ENCODE measurements around the gene MEP1A.
"Not testable (repeated sequence)": the region's sequence is repeated elsewhere in the genome, so short reads cannot be mapped to it uniquely, and the experiment has no call there.

MEP1A gene, protein sequence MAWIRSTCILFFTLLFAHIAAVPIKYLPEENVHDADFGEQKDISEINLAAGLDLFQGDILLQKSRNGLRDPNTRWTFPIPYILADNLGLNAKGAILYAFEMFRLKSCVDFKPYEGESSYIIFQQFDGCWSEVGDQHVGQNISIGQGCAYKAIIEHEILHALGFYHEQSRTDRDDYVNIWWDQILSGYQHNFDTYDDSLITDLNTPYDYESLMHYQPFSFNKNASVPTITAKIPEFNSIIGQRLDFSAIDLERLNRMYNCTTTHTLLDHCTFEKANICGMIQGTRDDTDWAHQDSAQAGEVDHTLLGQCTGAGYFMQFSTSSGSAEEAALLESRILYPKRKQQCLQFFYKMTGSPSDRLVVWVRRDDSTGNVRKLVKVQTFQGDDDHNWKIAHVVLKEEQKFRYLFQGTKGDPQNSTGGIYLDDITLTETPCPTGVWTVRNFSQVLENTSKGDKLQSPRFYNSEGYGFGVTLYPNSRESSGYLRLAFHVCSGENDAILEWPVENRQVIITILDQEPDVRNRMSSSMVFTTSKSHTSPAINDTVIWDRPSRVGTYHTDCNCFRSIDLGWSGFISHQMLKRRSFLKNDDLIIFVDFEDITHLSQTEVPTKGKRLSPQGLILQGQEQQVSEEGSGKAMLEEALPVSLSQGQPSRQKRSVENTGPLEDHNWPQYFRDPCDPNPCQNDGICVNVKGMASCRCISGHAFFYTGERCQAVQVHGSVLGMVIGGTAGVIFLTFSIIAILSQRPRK

DNA sequence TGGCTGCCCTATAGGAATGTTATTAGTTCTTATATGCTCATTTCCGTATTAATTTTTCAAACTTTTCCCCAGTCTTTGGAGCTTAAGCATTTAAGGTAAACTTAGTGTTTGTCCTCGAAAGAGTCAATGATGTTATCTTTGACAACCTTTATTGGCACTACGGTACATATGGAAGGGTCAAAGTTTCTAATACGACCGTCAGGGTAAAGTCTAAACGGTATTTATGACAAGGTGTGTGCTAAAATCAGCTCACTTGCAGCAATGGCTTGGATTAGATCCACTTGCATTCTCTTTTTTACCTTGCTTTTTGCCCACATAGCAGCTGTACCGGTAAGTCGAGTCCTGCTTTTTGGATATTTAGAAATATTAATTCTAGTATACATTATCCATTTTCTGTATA is at the start of gene MEP1A:
MEP1A (plus strand) TSS at position 252 of the 400 bp plus-strand sequence; CDS start at position 262, 10 bp downstream.
- no peak for DNase-seq (ENCODE audit: low read depth)

DNA sequence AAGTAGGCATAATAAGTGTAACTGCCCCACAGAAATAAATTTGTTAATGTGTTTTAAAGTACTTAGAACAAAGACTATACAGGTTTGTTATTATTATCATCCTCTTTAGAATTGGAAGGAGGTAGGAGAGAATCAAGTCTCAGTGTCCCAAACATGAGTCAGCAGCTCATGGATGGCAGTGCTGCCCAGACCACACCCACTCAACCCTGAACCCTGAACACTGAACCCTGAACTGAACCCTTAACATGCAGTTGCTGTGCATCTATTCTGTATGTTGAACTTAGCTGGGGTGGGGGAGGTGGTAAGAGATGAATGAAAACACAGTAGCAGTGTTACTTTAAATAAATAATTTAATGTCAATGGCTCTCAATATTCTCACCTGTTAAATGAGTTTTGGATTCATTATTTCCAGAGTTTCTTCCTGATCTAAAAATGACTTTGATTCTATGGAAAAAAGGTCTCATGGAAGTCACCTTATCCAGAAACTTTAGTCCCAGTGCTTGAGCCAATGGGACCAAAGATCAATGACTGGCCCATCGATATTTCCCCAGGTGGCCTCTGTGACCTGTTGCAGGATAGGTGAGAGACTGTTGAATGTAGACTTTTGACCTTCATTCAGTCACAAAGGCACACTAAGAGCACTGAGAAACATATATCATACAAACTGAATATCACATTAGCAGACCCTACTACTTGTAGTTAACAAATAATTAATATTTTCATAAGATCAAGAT is 49.6 kb upstream of the MEP1A start:
- DNase-seq (ENCODE audit: low read depth): no peak

DNA sequence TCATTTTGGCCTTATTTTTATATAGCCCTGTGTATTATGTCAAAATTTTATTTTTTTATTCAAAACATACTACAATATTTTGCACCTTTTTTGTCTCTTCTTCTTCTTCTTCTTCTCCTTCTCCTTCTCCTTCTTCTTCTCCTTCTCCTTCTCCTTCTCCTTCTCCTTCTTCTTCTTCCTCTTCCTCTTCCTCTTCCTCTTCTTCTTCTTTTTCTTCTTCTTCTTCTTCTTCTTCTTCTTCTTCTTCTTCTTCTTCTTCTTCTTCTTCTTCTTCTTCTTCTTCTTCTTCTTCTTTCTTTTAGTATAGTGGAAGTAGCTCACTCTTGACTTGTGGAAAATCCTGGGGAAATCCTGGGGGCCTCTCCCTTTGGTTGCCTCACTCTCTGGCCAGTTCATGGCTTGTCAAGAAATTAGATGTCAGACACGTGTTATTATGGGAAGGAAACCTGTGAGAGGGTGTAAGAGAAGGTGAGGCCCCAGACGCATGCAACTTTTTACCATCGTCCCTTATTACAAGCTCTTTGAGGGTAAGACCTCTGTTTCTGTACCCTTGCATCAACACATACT is 48.9 kb upstream of the MEP1A start:
- not testable (repeated sequence) for DNase-seq (ENCODE audit: low read depth)

DNA sequence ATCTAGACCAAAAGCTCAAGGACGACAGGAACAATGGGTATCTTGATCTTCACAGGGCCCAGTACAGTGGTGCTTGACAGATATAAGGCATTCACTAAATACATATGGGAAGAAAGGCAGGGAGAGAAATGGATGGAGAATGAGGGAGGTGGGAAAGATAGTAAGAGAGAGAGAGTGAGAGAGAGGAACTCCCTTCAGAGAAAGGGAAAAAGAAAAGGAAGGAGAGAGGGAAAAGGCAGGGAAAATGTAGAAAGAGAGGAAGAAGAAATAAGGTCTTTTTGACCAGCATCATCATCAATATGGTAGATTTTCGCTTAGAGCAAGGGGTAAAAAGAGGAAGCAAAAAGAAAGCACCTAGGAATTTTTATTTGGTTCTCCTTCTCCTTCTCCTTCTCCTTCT is 47.2 kb upstream of the MEP1A start:
- no peak for DNase-seq (ENCODE audit: low read depth)

DNA sequence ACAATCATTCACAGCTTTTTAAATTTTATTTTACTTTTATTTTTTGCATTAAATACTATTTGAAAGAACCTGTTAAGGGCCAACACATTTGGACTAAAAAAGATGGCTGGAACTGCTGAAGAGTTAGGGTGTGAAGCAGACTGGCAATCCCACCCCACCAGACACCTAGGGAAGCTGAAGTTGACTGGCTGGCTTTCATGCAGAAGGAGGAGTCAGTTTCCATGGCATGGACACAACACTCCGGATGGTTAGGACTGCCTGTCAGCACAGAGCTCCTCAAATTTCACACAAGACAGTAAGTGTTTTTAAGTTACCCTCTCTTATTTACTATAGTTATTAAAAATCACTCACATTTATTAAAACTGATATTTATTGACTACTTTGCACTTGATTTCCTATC is 46.5 kb upstream of the MEP1A start, which contains the start of gene ANKRD66:
ANKRD66 (plus strand) TSS at position 238 of the 400 bp plus-strand sequence. CDS start 5,016 bp downstream, outside the sequence.
- DNase-seq (ENCODE audit: low read depth): no peak

DNA sequence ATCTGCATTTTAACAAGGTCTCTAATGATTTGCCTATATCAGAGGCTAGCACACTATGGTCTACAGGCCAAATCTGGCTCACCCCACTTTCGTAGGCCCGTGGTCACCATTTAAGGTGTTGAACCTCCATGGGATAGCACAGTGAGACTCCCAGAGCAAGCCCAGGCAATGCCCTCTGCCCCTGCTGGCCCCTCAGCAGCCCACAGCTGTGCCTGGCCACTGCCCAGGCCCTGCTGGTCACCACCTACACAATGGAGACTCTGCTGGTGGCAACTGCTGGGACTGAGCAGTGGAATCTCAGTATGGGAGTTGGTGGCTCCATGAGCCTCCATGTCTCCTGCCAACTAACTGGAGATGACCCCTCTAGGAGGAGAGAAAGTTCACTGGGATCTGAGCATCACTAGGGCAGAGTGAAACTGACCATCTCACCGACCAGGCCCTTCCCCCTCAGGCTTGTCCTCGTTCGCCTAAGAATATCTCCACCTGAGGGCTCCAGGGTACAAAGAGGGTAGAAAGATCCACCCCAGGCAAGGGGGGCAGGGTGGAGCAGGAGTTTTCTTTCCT is 44.2 kb upstream of the MEP1A start:
- DNase-seq (ENCODE audit: low read depth): no peak

DNA sequence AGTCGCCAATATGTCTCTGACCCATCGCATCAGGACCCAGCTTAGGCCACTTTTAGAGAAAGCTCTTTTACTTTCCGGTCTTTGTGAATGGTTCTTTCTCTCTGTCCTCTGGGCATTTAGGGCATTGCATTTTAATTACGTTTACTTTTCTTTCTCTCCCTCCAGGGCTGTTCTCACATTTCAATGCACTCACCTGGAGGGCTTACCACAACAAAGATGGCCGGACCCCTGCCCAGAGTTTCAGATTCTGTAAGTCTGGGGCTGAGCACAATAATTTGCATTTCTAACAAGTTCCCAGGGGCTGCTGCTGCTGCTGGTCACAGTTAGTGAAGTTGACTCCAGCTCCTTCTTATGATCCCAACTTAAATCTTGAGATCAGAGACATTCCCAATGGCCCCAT is 43.5 kb upstream of the MEP1A start:
- DNase-seq (ENCODE audit: low read depth): no peak

DNA sequence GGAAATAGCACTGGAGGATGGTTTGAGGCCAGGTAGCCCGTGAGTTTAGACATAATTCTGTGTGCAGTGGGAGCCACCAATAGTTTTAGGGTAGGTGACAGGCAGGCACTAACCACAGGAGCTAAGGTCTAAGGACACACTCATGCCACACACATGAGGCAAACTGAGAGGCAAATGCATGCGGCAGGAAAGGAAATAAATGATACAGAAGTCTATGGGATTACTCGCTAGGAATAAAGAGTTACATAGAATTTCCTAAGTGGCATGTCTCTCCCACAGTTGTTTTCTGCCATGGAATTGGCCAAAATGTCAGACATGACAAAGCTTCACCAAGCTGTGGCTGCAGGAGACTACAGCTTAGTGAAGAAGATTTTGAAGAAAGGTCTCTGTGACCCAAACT is 41.5 kb upstream of the MEP1A start:
- DNase-seq (ENCODE audit: low read depth): no peak

DNA sequence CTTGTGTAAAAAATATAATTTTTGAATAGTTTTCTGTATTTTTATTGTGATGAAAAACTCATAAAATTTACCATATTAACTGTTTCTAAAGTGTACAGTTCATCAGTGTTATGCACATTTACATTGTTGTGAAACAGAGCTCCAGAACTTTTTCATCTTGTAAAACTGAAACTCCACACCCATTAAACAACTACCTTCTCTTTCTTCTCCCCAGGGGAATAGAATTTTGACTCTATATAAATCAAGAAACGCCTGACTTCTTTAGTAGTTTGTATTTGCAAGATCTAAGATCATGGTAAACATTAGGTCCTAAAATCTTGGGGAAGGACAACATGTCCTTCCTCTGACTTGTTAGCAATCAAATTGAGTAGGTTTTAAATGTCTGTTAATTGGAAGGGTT is 37.3 kb upstream of the MEP1A start:
- DNase-seq (ENCODE audit: low read depth): no peak

DNA sequence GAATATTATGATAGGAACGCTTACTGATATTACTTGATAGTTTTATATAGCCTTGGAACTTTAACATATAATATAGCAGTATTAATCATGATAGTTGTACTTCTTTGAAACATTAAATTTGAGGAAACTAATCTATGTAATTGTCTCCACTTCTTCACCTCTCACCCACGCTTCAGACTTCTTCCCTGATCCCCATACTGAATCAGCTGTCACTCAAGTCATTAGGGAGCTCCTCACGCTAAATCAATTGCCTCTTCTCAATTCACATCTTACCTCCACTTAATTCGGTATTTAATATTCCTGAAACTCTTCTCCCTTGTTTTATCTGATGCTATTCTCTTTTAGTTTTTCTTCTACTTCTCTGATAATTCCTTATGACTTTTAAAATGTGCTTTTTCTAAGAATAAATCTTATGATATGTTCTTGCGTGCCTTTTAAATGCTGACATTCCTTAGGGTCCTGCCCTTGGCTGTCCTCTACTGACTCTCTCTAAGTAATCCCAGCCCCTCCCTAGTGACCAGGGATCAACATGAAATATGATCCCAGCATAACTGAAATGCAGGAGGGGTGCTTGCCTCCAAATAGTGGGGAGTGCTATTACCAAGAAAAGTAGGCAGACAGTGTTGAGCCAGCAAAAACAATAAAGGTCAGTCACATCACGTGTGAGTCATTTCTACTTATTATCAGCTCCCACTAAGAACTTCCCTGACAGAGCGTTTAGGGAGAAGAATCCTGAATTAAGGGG is 36.5 kb upstream of the MEP1A start:
- no peak for DNase-seq (ENCODE audit: low read depth)

DNA sequence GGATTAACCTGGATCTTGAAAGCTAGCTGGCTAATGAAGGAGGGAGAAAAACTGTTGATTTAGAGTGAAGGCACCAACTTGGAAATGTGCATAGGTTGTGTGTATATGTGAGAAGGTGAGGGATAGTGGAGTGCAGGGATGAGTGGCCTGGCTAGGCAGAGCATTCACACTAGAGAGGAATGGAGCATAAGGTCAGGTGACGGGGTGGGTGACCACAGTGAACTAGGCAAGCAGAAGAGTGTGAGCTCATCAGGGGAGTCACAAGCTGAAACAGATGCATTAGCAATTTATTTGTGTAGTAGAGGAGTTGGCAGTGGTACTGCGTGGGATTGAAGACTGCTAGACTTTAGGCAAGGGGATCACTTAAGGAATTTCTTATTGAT is 36.0 kb upstream of the MEP1A start:
- DNase-seq (ENCODE audit: low read depth): no peak

DNA sequence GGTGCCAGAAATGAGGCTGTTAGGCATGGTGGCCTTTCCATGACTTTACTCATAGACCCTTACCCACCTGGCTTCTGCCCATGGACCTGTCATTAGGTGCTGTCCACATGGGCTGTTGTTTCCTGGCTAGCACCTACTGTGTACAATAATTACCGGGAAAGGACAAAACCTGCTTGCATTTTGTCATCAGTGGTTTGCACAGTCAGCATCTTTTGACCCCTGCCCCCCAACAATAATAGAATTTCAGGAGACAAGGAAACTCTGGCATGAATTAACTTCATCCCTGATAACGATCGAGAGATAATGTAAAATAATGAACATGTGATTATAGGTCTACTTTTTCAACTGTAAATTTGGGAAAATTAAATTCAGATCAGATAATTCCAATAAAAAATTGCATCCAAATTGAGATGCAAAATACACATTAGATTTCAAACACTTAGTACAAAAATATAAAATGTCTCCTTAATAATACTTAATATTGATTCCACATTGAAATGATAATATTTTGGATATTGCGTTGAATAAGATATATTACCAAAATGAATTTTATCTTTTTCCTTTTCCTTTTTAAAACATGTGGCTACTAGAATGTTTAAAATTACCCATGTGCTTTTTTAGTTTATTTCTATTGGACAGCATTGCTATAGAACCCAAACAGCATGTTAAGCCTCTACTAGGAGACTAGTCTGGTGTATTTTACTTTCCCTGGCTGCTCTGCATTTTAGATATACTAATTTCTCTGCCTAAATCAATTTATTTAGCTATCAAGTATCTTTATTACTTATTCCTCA is 34.0 kb upstream of the MEP1A start:
- DNase-seq (ENCODE audit: low read depth): no peak

DNA sequence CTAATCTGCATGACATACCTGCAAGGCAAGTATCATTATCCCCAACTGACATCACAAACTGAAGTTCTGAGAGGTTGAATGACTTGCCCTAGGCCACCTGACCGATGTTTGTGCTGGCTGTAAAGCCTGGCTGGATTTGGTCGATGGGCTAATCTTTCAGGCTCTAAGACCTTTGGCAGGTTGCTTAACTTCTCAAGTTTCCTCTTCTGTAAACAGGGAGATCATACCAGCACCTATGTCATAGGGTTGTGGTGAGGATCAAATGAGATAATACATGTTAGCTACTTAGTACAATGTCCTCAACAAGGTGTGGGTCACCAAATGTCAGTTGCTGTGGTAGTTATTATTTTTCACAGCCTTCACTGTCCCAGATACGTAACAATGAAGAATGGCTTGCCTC is 32.3 kb upstream of the MEP1A start:
- no peak for DNase-seq (ENCODE audit: low read depth)

DNA sequence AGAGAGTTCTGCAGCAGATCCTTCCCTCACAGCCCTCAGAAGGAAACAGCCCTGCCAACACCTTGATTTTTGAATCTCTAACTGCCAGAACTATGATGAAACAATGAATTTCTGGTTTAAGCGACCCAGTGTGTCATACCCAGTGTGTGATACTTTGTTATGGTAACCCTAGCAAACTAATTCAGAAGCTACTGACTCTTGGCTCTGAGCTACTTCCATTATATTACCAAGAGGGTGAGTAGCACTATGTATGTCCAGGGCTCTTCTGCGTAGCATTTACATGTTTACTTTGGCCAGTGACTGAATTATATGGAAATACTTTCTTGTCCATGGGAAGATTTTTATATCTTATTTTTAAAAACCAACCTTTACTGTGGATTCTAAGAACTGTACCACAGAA is 29.7 kb upstream of the MEP1A start:
- no peak for DNase-seq (ENCODE audit: low read depth)

DNA sequence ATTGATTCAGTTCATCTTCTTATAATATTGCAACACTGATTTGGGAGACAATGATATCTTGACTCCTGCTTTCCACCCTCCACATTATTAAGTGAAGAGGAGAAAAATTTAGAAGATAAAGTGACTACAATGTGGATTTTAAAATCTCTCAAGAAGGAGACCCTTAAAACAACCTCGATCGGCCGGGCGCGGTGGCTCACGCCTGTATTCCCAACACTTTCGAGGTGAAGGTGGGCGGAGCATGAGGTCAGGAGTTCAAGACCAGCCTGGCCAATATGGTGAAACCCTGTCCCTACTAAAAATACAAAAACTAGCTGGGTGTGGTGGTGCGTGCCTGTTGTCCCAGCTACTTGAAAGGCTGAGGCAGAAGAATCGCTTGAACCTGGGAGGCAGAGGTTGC is 28.9 kb upstream of the MEP1A start:
- DNase-seq (ENCODE audit: low read depth): not testable (repeated sequence)

DNA sequence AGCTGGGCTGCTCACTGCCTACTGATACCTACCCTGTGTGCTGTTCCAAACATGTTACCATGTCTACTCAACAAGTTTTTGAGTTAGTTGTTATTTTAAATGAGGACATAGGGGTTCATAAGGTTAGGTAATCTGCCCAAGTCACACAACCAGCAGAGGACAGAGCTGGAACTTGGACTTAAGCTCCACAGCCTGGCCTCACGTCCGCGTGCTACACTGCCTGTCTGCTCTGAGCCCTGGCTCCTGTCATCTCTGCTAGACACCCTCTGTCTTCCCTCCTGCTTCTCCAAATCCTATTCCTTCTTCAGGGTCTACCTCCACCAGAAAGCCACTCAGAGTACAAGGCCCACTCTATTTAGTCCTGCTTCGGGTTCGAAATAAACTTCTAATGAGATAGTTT is 28.2 kb upstream of the MEP1A start:
- no peak for DNase-seq (ENCODE audit: low read depth)

DNA sequence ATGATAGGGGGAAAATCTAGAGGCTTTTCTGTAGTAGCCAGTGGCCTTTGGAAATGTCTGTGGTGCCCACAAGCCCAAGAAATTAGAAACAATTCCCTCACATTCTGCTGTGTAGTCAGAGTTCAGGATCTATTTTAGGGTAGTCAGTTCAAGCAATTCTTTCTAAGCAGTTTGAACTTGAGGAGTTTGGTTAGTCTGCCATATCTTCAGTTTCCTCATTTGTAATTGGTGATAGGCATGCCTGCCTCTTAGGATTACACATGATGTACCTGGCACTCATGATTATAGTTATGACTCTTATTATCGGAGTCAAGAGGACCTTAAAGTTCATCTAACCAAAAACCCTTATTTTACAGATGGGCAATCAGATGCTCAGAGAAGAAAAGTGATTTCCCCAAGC is 21.2 kb upstream of the MEP1A start:
- no peak for DNase-seq (ENCODE audit: low read depth)

DNA sequence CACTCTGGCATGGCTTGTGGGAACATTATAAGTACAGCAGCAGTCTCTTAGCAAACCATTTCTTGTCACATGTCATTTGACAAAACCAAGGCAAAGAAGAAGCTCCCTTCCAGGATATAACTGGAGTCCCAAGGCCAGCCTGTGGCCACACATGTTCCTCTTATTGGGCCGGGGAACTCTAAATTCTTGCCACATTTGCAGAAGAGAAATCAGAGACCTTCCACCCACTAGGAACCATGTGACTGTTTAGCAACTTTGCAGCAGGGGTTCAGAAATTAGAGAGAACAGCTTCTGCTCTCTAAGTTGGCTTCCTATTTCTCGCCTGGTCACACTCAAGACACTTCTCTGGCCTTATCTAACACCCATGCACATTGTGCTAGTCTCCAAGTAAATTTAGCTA is 20.4 kb upstream of the MEP1A start:
- no peak for DNase-seq (ENCODE audit: low read depth)

DNA sequence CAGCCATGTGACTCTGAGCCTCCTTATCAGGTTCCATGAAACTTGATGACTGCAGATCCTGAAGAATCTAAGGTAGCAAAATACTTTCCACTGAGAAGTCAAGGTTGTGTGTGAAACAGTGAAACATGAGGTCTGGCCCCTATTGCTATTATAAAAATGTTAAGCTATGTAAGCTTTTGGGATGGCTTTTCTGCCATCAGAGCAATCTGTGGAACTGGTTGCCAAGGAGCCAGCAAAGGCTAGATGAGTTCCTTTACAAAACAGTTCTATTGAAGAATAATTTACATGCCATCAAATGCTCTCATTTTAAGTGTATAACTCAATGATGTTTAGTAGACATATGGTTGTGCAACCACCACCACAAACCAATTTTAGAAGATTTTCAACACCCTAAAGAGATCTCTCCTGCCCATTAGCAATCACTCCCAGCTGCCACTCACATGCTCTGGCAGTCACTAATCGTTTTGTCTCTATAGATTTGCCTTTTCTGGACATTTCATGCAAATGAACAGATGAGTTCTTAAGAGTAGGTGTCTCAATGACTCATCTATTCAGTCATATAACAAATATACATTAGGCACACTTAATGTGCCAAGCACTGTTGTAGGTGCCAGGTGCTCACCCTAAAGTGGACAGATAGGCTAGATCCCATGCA is 19.9 kb upstream of the MEP1A start:
- no peak for DNase-seq (ENCODE audit: low read depth)

DNA sequence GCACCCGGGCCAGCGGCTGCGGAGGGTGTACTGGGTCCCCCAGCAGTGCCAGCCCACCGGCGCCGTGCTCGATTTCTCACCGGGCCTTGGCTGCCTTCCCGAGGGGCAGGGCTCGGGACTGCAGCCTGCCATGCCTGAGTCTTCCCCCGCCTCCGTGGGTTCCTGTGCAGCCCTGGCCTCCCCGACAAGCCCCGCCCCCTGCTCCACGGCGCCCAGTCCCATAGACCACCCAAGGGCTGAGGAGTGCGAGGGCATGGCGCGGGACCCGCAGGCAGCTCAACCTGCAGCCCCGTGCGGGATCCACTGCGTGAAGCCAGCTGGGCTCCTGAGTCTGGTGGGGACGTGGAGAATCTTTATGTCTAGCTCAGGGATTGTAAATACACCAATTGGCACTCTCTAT is 18.5 kb upstream of the MEP1A start:
- not testable (repeated sequence) for DNase-seq (ENCODE audit: low read depth)

Data from activated T-cell treated with anti-CD3 and anti-CD28 coated beads for 1 hour (primary cell).